Parathyroid adenoma (tissue), 2 donors: ENCODE results near the gene SIPA1L2.

ENCODE experiments used
- H2AFZ ChIP-seq: fragments of 300-600 bp; sonication (generic); one replicate; pipeline ENCODE4 v1.7.0; 2017; ENCODE audit warnings: antibody characterized with exemption, mild to moderate bottlenecking
- H3K27ac ChIP-seq: fragments of 300-600 bp; sonication (generic); one replicate; pipeline ENCODE4 v1.7.0; 2017
- H3K27me3 ChIP-seq: fragments of 300-600 bp; sonication (generic); one replicate; pipeline ENCODE4 v1.7.0; 2017; ENCODE audit warnings: low read length; ENCODE audit not compliant: control insufficient read depth, insufficient read depth
- H3K36me3 ChIP-seq: fragments of 300-600 bp; sonication (generic); one replicate; pipeline ENCODE4 v1.7.0; 2017; ENCODE audit warnings: low read length; ENCODE audit not compliant: control insufficient read depth, insufficient read depth
- H3K4me1 ChIP-seq: fragments of 300-600 bp; sonication (generic); one replicate; pipeline ENCODE4 v1.7.0; 2017; ENCODE audit warnings: control low read depth
- H3K4me2 ChIP-seq: fragments of 300-600 bp; sonication (generic); one replicate; pipeline ENCODE4 v1.7.0; 2017; ENCODE audit warnings: low read length
- H3K4me3 ChIP-seq: fragments of 300-600 bp; sonication (generic); one replicate; pipeline ENCODE4 v1.7.0; 2017; ENCODE audit warnings: low read depth, low read length
- H3K79me2 ChIP-seq: fragments of 300-600 bp; sonication (generic); one replicate; pipeline ENCODE4 v1.7.0; 2017; ENCODE audit warnings: control low read depth
- H3K9ac ChIP-seq: fragments of 300-600 bp; sonication (generic); one replicate; pipeline ENCODE4 v1.7.0; 2017; ENCODE audit warnings: mild to moderate bottlenecking
- H3K9me3 ChIP-seq: fragments of 300-600 bp; sonication (generic); one replicate; pipeline ENCODE4 v1.7.0; 2017; ENCODE audit warnings: low read length; ENCODE audit not compliant: control insufficient read depth
- TF ChIP-seq, protein P1 (sequence below): fragments of 300-600 bp; sonication (generic); IDR thresholded peaks from one replicate; pipeline ENCODE4 v1.7.0; 2017; ENCODE audit warnings: antibody characterized with exemption, mild to moderate bottlenecking
- donor health status: primary hyperparathyroidism.

The SIPA1L2 gene

GRCh38 chr1:232675260-232675659 is 45.3 kb upstream of the SIPA1L2 start:
- H3K4me3 ChIP-seq, result no peak overlapping the region
- H3K9ac ChIP-seq, result no peak overlapping the region
- H3K36me3 ChIP-seq, result no peaks in the 10 kb centered on the region
- H3K27ac ChIP-seq, result no peak overlapping the region
- H3K4me1 ChIP-seq, result no peaks in the 10 kb centered on the region
- H3K4me2 ChIP-seq, result no peak overlapping the region
- no peaks in the 10 kb centered on the region for H3K27me3 ChIP-seq
- no peak overlapping the region for H2AFZ ChIP-seq
- H3K79me2 ChIP-seq, result no peaks in the 10 kb centered on the region
- TF ChIP-seq, protein P1, sequence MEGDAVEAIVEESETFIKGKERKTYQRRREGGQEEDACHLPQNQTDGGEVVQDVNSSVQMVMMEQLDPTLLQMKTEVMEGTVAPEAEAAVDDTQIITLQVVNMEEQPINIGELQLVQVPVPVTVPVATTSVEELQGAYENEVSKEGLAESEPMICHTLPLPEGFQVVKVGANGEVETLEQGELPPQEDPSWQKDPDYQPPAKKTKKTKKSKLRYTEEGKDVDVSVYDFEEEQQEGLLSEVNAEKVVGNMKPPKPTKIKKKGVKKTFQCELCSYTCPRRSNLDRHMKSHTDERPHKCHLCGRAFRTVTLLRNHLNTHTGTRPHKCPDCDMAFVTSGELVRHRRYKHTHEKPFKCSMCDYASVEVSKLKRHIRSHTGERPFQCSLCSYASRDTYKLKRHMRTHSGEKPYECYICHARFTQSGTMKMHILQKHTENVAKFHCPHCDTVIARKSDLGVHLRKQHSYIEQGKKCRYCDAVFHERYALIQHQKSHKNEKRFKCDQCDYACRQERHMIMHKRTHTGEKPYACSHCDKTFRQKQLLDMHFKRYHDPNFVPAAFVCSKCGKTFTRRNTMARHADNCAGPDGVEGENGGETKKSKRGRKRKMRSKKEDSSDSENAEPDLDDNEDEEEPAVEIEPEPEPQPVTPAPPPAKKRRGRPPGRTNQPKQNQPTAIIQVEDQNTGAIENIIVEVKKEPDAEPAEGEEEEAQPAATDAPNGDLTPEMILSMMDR, result no peak
- no peaks in the 10 kb centered on the region for H3K9me3 ChIP-seq

DNA sequence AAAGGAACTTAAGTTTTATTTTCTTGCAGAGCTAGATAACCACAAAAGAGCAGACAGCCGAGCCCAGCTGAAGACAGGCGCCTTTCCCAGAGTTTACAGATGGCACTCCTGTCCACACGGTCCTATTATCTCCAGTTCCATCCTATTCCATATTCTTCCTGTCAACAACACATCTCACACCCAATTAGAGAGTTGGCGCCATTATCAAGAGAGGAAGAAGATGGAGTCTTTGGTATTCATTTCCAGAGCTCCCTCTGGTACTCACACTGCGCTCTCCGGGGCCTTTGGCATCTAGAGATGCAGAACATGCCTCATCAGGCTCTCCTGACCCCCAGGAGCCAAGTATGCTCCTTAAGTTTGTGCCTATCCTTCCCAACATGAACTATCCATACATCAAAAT is 43.3 kb upstream of the SIPA1L2 start:
- Histone ChIP-seq H3K27ac (no peak overlapping the region), H3K79me2 (no peaks in the 10 kb centered on the region), H3K9me3 (no peaks in the 10 kb centered on the region), H3K36me3 (no peaks in the 10 kb centered on the region), H3K27me3 (no peaks in the 10 kb centered on the region), H3K4me1 (no peaks in the 10 kb centered on the region), H3K4me2 (no peak overlapping the region), H2AFZ (no peak overlapping the region), H3K9ac (no peak overlapping the region), H3K4me3 (no peak overlapping the region)
- TF ChIP-seq, protein P1, result no peak

GRCh38 chr1:232669981-232670747 is 40.2 kb upstream of the SIPA1L2 start:
- no peaks in the 10 kb centered on the region for H3K27me3 ChIP-seq
- no peak overlapping the region for H3K4me3 ChIP-seq
- no peaks in the 10 kb centered on the region for H3K36me3 ChIP-seq
- no peak overlapping the region for H2AFZ ChIP-seq
- TF ChIP-seq, protein P1, result no peak
- H3K9ac ChIP-seq, result no peak overlapping the region
- H3K79me2 ChIP-seq, result no peaks in the 10 kb centered on the region
- H3K9me3 ChIP-seq, result no peaks in the 10 kb centered on the region
- H3K4me1 ChIP-seq, result no peaks in the 10 kb centered on the region
- peak overlapping the region; percentile 10 for H3K4me2 ChIP-seq
- H3K27ac ChIP-seq, result no peak overlapping the region

DNA sequence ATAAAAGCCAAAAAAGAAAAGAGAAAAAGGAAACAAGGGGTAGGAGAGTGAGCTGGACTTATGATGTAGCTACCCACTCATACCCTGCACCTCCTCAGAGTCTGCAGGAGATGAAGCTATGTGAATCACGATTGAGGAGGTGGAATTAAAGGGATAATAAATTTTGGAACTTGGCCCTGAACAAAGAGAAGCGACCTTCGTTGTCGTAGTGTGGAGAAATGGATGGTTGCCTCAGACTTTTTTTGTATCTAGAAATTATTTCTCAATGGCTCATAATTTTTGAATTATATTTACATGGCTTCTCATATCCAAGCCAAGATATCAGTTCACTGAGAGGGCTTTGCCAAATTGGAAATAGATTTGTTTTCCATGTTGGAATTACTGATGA is 37.8 kb upstream of the SIPA1L2 start:
- no peak overlapping the region for H3K4me2 ChIP-seq
- H3K36me3 ChIP-seq, result no peaks in the 10 kb centered on the region
- H3K9ac ChIP-seq, result no peak overlapping the region
- no peaks in the 10 kb centered on the region for H3K27me3 ChIP-seq
- H3K79me2 ChIP-seq, result no peaks in the 10 kb centered on the region
- H3K27ac ChIP-seq, result no peak overlapping the region
- no peaks in the 10 kb centered on the region for H3K9me3 ChIP-seq
- TF ChIP-seq, protein P1, result no peak
- H2AFZ ChIP-seq, result no peak overlapping the region
- H3K4me1 ChIP-seq, result no peaks in the 10 kb centered on the region
- H3K4me3 ChIP-seq, result no peak overlapping the region
